ENCODE measurements around the gene TMED10. TPM values are rescaled to one million over a fixed set of nuclear protein-coding genes. Genes with fewer than 3 reads are reported as not detected.
"Not testable (repeated sequence)": the region's sequence is repeated elsewhere in the genome, so short reads cannot be mapped to it uniquely, and the experiment has no call there.

Gene TMED10
- total RNA-seq, 2 donors from 2014 or later, result 264 to 267 TPM

DNA sequence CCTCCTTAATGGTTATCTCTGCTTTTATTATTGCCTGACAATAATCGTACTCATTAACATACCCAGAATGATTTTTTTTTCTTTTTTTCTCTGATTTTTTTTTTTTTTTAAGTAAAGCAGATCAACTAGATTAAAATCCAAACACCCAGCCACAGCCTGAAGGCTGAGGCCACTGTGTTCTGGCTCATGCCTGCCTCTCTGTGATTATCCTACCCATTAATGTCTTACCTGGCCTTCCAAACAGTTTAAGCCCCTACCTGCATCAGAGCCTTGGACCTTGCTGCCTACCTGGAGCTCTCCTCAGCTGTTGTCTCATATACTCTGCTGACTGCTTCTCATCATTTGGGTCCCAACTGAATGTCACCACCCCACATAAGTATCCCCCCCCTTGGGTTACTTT is 6.8 kb upstream of the TMED10 start:
- no peak overlapping the region for H3K27ac ChIP-seq (ENCODE audit: low read depth, low read length)
- H3K4me1 Mint-ChIP-seq, result no peaks in the 10 kb centered on the region
- no peaks in the 10 kb centered on the region for H3K9me3 ChIP-seq (ENCODE audit: control insufficient read depth, low read length)
- H3K4me3 Mint-ChIP-seq, result no peak overlapping the region
- no peaks in the 10 kb centered on the region for H3K36me3 Mint-ChIP-seq (ENCODE audit: low read depth)
- peaks cover 5% of the 10 kb centered on the region for H3K27me3 Mint-ChIP-seq (ENCODE audit: insufficient read depth)
- no peak for DNase-seq
- H3K9ac ChIP-seq (ENCODE audit: extremely low read depth, low read length, poor library complexity, severe bottlenecking), result no peak overlapping the region
- H3K27ac Mint-ChIP-seq, result no peak overlapping the region
- 90 to 93% methylated on average over 1 of the region's 1 CpG for WGBS, 2 experiments (ENCODE audit: insufficient coverage in 1 of 2, insufficient read length in 1 of 2)
- no peaks in the 10 kb centered on the region for H3K9me3 Mint-ChIP-seq
- no peaks in the 10 kb centered on the region for H3K36me3 ChIP-seq (ENCODE audit: control insufficient read depth, insufficient read depth, low read length)
- TF ChIP-seq CTCF (conservative IDR thresholded peaks at IDR 0.05), result no peak
- no peaks in the 10 kb centered on the region for H3K27me3 ChIP-seq (ENCODE audit: control insufficient read depth, insufficient read depth, low read length, poor library complexity, severe bottlenecking)
- no peak overlapping the region for H3K4me3 ChIP-seq (ENCODE audit: low read length)
- no peaks in the 10 kb centered on the region for H3K4me1 ChIP-seq (ENCODE audit: control insufficient read depth, insufficient read depth, low read length)

- Mint-ChIP-seq H3K27ac (no peak overlapping the region), H3K4me1 (no peaks in the 10 kb centered on the region), H3K36me3 (ENCODE audit: low read depth) (no peaks in the 10 kb centered on the region), H3K4me3 (no peak overlapping the region), H3K27me3 (ENCODE audit: insufficient read depth) (peaks cover 5% of the 10 kb centered on the region), H3K9me3 (no peaks in the 10 kb centered on the region)
- no peak for DNase-seq
- H3K27ac ChIP-seq (ENCODE audit: low read depth, low read length), result no peak overlapping the region
- H3K27me3 ChIP-seq (ENCODE audit: control insufficient read depth, insufficient read depth, low read length, poor library complexity, severe bottlenecking), result no peaks in the 10 kb centered on the region
- H3K9me3 ChIP-seq (ENCODE audit: control insufficient read depth, low read length), result no peaks in the 10 kb centered on the region
- WGBS, 2 experiments (ENCODE audit: insufficient coverage in 1 of 2, insufficient read length in 1 of 2), result 94 to 100% methylated on average over 1 of the region's 1 CpG
- H3K36me3 ChIP-seq (ENCODE audit: control insufficient read depth, insufficient read depth, low read length), result no peaks in the 10 kb centered on the region
- H3K9ac ChIP-seq (ENCODE audit: extremely low read depth, low read length, poor library complexity, severe bottlenecking), result no peak overlapping the region
- H3K4me1 ChIP-seq (ENCODE audit: control insufficient read depth, insufficient read depth, low read length), result no peaks in the 10 kb centered on the region
- TF ChIP-seq CTCF (conservative IDR thresholded peaks at IDR 0.05), result no peak
- H3K4me3 ChIP-seq (ENCODE audit: low read length), result no peak overlapping the region
Observed at GRCh38 chr14:75182821-75183220, 6.4 kb upstream of the TMED10 start.

GRCh38 chr14:75182163-75182562 is 5.8 kb upstream of the TMED10 start:
- H3K36me3 Mint-ChIP-seq (ENCODE audit: low read depth); H3K27ac Mint-ChIP-seq; H3K9ac ChIP-seq (ENCODE audit: extremely low read depth, low read length, poor library complexity, severe bottlenecking); H3K4me3 Mint-ChIP-seq; H3K4me1 ChIP-seq (ENCODE audit: control insufficient read depth, insufficient read depth, low read length); H3K36me3 ChIP-seq (ENCODE audit: control insufficient read depth, insufficient read depth, low read length); H3K27me3 ChIP-seq (ENCODE audit: control insufficient read depth, insufficient read depth, low read length, poor library complexity, severe bottlenecking); H3K27ac ChIP-seq (ENCODE audit: low read depth, low read length); H3K4me1 Mint-ChIP-seq; H3K9me3 Mint-ChIP-seq; DNase-seq; H3K27me3 Mint-ChIP-seq (ENCODE audit: insufficient read depth); H3K9me3 ChIP-seq (ENCODE audit: control insufficient read depth, low read length); H3K4me3 ChIP-seq (ENCODE audit: low read length): not testable (repeated sequence)
- WGBS, 2 experiments (ENCODE audit: insufficient coverage in 1 of 2, insufficient read length in 1 of 2), result 71 to 75% methylated on average over 7 to 11 of the region's 11 CpGs
